NAMALWA (cell line): ENCODE measurements around the gene SLC15A2.
"Not testable (repeated sequence)": the region's sequence is repeated elsewhere in the genome, so short reads cannot be mapped to it uniquely, and the experiment has no call there.

ENCODE experiments used
- DNase-seq: peaks from one replicate; pipeline ENCODE4 v3.0.0-alpha.2; 2015; ENCODE audit warnings: low spot score

SLC15A2 gene

GRCh38 chr3:121894301-121894990 is at the start of gene SLC15A2:
SLC15A2 (plus strand) TSS chr3:121894401; CDS start chr3:121894477, 76 bp downstream.
- DNase-seq = no peak

- DNase-seq = no peak
Observed at GRCh38 chr3:121844892-121845291, 49.3 kb upstream of the SLC15A2 start.

- DNase-seq = no peak
Observed at GRCh38 chr3:121852256-121852655, 41.9 kb upstream of the SLC15A2 start.

GRCh38 chr3:121855555-121855954 is 38.6 kb upstream of the SLC15A2 start:
- DNase-seq = peak; percentile 49

GRCh38 chr3:121857778-121858177 is 36.4 kb upstream of the SLC15A2 start:
- not testable (repeated sequence) for DNase-seq

- not testable (repeated sequence) for DNase-seq
Observed at GRCh38 chr3:121863247-121863646, 31.0 kb upstream of the SLC15A2 start.

GRCh38 chr3:121863801-121864200 is 30.4 kb upstream of the SLC15A2 start:
- no peak for DNase-seq

GRCh38 chr3:121869736-121870135 is 24.5 kb upstream of the SLC15A2 start:
- DNase-seq = no peak

- DNase-seq = no peak
Observed at GRCh38 chr3:121870717-121871116, 23.5 kb upstream of the SLC15A2 start.

- DNase-seq = peak; percentile 15
Observed at GRCh38 chr3:121871430-121871829, 22.8 kb upstream of the SLC15A2 start.

- DNase-seq = no peak
Observed at GRCh38 chr3:121878411-121878810, 15.8 kb upstream of the SLC15A2 start.

GRCh38 chr3:121883507-121883906 is 10.7 kb upstream of the SLC15A2 start:
- peak; percentile 46 for DNase-seq

- DNase-seq = no peak
Observed at GRCh38 chr3:121885386-121885785, 8.8 kb upstream of the SLC15A2 start.

GRCh38 chr3:121895121-121895520 is 920 bp downstream of the SLC15A2 start:
- DNase-seq = no peak

GRCh38 chr3:121895736-121896135 is 1.5 kb downstream of the SLC15A2 start:
- no peak for DNase-seq

GRCh38 chr3:121896823-121897222 is 2.6 kb downstream of the SLC15A2 start:
- no peak for DNase-seq

- no peak for DNase-seq
Observed at GRCh38 chr3:121897296-121897695, 3.1 kb downstream of the SLC15A2 start.

GRCh38 chr3:121913305-121913990 is 19.2 kb downstream of the SLC15A2 start:
- DNase-seq = no peak

- DNase-seq = no peak
Observed at GRCh38 chr3:121914081-121914998, 20.1 kb downstream of the SLC15A2 start.

- DNase-seq = no peak
Observed at GRCh38 chr3:121916189-121916588, 22.0 kb downstream of the SLC15A2 start.

- no peak for DNase-seq
Observed at GRCh38 chr3:121918779-121919483, 24.7 kb downstream of the SLC15A2 start.

GRCh38 chr3:121924734-121925133 is 30.5 kb downstream of the SLC15A2 start:
- DNase-seq = no peak
